ENCODE measurements around the gene RAB37.

Gene RAB37, protein sequence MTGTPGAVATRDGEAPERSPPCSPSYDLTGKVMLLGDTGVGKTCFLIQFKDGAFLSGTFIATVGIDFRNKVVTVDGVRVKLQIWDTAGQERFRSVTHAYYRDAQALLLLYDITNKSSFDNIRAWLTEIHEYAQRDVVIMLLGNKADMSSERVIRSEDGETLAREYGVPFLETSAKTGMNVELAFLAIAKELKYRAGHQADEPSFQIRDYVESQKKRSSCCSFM

DNA sequence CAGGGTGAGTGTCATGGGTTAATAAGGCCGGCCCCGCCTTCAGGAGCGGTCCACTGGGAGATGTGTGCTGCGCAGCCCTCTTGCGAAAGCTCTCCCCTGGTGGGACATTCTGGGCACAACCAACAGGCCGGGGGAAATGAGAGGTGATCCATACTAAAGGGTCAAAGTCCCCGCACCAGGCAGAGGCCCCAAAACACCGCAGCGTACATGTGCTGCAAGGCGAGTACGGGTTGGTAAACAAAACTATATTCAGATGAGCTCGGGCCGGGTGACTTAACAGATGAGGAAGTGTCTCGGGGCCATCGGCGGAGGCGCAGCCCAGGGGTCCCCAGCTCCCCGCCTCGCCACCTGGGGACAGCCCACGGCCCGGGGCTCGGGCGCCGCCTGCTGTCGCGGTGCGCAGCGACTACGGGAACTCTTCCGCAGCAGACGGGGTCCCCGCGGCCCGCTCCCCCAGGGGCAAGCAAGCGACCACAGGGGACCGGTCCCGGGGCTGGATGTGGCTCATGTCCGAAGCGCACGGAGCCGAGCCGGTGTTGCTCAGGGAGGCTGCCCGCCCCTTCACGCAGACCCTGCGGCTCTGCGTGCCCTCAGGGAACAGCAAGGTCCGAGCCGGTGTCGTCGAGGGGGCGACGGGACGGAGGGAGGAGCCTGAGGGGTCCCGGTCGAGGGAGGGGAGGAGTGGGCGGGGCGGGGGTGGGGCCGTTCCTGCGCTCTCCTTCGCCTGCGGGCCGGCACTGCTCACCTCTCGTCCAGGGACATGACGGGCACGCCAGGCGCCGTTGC lies at the start of gene RAB37:
Gene RAB37, plus strand, starts transcription at position 744 of the 786 bp plus-strand sequence. Its CDS starts 17 bp downstream, at position 761.
- no peak for DNase-seq

GRCh38 chr17:74687886-74688285 lies 49.2 kb upstream of the RAB37 start:
- no peak for DNase-seq

DNA sequence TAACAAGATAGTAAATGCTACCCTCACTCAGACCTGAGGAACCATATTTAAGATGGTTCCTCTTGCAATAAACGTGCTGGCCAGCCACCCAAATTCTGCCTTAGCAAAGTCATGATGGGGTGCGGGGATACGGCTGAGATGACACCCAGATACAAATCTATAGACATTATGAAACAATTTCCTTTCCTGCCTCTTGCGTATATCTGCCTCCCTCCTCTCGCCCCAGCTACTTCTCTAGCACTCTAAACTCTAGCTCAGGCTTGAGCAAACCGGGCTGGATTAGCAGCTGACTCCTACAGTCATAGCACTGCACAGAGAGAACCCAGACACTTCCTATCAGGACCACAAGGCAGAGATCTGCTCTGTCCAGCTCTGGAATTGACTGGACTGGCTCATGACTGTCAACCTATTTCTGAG lies 46.6 kb upstream of the RAB37 start:
- no peak for DNase-seq

DNA sequence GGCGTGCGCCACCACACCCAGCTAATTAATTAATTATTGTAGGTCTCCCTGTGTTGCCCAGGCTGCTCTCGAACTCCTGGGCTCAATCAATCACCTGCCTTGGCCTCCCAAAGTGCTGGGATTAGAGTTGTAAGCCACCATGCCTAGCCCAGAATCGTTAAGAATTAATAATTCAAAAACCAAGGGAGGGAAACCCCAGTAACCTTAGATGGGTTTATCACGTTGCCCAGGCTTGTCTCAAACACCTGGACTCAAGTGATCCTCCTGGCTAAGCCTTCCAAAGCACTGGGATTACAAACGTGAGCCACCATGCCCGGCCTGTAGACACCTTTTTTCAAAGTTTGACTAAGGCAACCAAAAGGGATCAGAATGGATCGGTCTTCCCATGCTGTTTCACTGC lies 45.9 kb upstream of the RAB37 start:
- no peak for DNase-seq

DNA sequence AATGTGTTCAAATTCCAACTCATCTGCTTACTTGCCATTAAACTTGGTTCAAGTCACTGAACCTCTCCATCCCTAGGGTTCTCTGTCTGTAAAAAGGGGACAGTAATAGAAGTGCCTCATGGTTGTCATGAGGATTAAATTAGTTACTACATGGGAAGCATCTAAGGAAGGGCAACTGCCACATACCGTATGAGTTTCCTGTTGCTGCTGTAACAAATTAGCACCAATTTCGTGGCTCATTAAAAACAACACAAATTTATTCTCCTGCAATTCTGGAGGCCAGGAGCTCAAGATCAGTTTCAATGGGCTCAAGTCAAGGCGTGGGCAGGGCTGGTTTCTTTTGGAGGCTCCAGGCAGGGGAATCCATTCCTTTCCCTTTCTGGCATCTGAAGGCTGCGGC lies 43.0 kb upstream of the RAB37 start:
- DNase-seq: no peak

DNA sequence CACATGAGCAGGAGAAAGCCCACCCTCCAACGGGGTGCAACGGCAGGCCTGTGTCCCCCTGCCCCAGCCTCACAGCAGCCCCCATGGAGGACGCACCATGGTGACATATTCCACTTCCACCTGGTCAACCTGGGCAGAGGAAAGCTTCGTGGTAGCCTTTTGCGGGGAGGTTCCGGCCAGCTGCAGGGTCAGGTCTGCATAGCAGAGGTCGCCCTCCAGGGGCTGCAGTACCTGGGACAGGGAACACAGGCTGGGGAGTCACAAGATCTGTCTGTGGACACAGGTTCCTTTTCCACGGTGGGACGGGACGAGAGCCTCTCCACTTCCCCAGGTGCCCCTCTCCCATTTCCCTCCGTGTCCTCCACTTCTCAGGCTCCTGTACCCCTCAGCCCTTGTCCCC lies 41.4 kb upstream of the RAB37 start:
- DNase-seq: no peak

- DNase-seq: no peak
Observed at GRCh38 chr17:74697515-74697914, 39.5 kb upstream of the RAB37 start.

- no peak for DNase-seq
Observed at GRCh38 chr17:74698069-74698468, 39.0 kb upstream of the RAB37 start.

DNA sequence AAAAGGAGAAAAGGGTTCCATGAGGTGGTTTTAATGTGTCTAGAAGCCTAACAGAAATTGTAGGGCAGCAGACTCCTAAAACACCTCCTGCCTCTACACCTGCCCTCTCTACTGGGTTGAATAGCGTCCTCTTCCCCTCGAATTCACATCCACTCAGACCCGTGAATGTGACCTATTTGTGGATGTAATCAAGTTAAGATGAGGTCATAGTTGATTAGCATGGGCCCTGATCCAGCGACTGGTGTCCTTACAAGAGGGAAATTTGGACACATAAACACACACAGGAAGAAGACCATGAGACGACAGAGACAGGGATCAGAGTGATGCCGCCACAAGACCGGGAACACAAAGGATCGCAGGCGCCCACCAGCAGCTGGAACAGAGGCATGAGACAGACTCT lies 37.8 kb upstream of the RAB37 start:
- DNase-seq: no peak

- no peak for DNase-seq
Observed at GRCh38 chr17:74702116-74702871, 34.8 kb upstream of the RAB37 start.

GRCh38 chr17:74703311-74703710 lies 33.7 kb upstream of the RAB37 start:
- no peak for DNase-seq

GRCh38 chr17:74704544-74704943 lies 32.5 kb upstream of the RAB37 start:
- no peak for DNase-seq

DNA sequence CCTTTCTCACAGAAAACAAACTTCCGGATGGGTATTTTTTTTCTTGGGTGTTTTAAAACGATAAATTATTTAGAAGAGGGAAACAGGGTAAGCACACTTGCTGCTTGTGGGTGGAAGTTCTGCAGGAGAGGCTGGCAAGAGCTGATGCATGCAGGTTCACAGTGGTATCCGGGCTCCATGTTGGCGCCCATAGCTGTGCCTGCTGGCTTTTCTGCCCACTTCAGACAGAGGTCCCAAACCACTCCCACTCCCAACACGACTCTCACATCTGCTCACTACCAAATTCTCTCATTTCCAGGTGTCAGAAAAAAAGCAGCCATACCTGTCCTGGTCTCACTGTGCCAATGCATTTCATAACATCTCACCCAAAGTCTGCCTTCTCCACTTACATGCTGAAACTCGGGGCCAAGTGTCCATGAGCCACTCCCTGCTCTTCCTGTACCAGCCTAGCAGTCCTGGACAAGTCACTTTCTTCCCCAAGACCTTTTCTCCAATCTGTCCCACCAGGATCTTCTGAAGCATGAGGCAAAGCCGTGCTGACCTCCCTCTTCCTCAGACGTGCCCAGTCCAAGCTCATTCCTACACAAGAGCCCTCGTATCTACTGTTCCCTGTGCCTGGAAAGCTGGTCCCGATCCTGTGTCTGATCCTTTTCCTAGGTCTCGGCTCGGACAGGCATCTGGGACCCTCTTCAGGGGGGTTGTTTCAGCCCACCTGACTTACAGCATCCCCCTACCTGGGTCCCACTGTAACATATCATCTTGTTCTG lies 25.8 kb upstream of the RAB37 start:
- no peak for DNase-seq

GRCh38 chr17:74712301-74712700 lies 24.8 kb upstream of the RAB37 start:
- no peak for DNase-seq

DNA sequence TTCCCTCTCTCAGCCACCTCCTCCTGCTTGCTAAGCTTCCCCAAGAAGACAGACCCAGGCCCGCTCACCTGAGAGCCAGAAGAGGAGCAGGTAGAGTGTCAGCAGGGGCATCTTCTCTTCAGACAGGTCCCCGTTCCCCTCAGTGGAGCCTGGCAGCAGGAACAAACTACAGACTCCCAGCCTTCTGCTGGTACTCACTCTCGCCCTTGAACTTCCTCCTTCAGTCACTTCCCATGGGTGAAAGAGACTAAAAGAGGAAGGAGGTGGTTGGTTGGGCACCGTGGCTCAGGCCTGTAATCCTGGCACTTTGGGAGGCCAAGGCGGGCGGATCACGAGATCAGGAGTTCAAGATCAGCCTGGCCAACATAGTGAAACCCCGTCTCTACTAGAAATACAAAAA lies 24.3 kb upstream of the RAB37 start, which contains the start of gene CD300LF:
Gene CD300LF, minus strand, starts transcription at position 168 of the 400 bp plus-strand sequence. Its CDS starts 57 bp downstream, at position 111.
- DNase-seq: no peak

DNA sequence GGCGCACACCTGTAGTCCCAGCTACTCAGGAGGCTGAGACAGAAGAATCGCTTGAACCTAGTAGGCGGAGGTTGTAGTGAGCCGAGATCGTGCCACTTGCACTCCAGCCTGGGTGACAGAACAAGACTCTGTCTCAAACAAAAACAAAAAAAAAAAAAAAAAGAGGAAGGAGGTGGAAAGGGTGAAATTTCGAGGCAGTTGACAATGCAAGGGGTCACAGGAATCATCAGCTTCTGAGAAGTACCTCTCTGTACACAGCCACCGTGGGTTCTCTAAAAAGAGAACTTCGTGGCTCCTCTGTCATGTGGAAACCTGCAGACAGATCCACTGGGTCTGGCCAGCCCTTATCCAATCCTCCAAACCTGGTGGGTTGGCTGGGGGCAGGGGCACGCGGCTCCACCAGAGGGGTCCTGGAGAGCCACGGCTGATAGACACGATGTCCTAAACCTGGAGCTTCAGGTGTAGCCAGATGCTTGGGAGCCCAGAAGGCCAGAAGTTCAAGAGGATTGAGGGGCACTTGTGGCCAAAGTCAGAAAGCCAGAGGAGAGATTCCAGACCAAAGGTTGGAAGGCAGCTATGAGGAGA lies 23.8 kb upstream of the RAB37 start:
- no peak for DNase-seq

- no peak for DNase-seq
Observed at GRCh38 chr17:74715144-74715543, 21.9 kb upstream of the RAB37 start.

DNA sequence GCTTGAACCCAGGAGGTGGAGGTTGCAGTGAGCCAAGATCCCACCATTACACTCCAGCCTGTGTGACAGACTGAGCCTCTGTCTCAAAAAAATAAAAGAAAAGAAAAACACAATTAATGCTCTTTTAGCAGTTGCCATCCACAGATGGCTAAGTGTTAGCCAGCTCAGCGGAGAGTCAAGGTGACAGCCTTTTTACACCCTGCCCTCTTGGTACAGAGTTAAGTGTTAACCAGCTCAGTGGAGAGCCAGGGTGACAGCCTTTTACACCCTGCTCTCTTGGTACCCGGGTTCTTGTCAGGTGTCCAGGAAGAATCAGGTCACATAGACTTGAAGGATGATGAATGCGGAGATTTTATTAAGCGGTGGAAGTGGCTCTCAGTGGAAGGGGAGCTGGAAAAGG lies 16.6 kb upstream of the RAB37 start:
- no peak for DNase-seq

- DNase-seq: no peak
Observed at GRCh38 chr17:74722782-74723181, 14.3 kb upstream of the RAB37 start.

DNA sequence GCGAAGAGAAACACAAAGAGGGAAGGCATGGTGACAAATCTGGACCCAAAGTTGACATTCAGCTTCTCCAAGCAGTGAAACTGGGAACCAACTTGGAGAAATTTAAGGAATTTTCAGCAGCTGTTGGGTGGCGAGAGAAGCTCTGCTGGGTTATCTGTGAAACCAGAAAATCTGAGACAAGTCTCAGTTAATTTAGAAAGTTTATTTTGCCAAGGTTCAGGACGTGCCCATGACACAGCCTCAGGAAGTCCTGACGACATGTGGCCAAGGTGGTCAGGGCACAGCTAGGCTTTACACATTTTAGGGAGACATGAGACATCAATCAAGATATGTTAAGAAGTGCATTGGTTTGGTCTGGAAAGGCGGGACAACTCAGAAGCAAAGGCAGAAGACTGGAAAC lies 13.2 kb upstream of the RAB37 start:
- no peak for DNase-seq

GRCh38 chr17:74725111-74725510 lies 11.9 kb upstream of the RAB37 start:
- DNase-seq: no peak

- no peak for DNase-seq
Observed at GRCh38 chr17:74728033-74728701, 8.9 kb upstream of the RAB37 start.

All from amniotic stem cell (primary cell).